Measurements from ENCODE around the gene SLC35D2. TPM values are rescaled to one million over a fixed set of nuclear protein-coding genes. Genes with fewer than 3 reads are reported as not detected.

SLC35D2 gene
- total and polyA plus RNA-seq, 12 donors, result 10.8 to 20.8 (median 13.2) TPM

DNA sequence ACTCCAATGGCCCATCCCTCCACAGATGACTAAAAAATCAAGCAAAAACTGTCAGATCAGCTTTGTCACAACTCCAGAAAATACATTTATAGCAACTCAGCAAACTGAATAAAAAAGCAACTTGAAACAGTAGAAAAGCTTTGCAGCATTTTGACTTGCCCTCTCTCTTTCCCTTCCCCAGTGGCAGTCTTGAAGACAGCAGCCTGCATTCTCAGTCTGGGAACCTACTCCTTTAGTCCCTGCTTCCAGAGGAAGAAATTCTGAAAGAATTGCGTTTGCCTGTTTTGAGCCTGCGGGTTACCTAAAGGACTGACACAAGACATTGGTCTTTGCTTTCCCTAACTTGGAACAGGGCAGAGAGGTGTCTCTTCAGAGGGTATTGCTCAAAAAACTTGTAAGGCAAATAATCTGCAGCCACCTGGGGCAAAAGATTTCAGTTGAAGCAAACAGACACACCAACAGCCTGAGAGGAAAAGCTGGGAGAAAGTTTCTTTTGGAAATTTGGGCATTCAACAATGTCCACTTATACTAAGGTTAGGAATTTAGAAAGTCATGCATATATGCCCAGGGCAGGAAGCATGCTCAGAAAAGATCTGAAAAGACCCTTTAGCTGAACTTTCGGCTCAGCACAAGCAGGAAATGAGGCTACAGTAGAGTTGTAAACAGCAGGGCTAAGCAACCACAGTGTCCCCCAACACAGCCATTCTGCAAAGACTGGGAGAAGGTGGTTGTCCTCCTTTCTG is 15.2 kb upstream of the SLC35D2 start:
- intact Hi-C loops (cut with DNase I), result no loop called here
- no peak for ATAC-seq
- H3K27ac ChIP-seq, result peak overlapping the region in 1 of 10 donors; percentile 51

DNA sequence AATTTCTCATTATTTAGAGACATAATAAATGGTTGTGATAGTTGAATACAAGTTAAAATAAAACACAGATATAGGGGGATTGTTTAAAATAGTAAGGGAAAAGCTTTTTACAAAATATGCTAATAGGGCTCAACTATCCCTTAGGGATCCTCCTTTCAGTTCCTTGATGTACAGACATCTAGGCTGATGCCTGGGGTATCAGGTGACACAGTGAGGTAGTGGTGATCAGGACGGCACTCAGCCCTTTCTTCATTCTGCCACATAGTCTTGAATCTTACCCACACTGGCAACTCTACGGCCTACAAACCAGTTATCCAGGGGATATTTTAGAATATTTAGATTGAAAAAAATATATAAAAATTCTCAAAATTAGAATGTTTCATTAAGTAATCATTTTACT is 12.5 kb upstream of the SLC35D2 start:
- WGBS, 2 donors, result 95 to 100% methylated on average over 2 of the region's 2 CpGs
- Histone ChIP-seq H3K27ac (no peak overlapping the region), H3K4me1 (peaks cover 0 to 14% (median 0%) of the 10 kb centered on the region in 9 donors), H3K9me3 (peaks cover 0 to 10% (median 0%) of the 10 kb centered on the region in 11 donors), H3K27me3 (no peaks in the 10 kb centered on the region), H3K4me3 (no peak overlapping the region), H3K36me3 (peaks cover 0 to 21% (median 0%) of the 10 kb centered on the region in 9 donors)
- TF ChIP-seq, protein P1, sequence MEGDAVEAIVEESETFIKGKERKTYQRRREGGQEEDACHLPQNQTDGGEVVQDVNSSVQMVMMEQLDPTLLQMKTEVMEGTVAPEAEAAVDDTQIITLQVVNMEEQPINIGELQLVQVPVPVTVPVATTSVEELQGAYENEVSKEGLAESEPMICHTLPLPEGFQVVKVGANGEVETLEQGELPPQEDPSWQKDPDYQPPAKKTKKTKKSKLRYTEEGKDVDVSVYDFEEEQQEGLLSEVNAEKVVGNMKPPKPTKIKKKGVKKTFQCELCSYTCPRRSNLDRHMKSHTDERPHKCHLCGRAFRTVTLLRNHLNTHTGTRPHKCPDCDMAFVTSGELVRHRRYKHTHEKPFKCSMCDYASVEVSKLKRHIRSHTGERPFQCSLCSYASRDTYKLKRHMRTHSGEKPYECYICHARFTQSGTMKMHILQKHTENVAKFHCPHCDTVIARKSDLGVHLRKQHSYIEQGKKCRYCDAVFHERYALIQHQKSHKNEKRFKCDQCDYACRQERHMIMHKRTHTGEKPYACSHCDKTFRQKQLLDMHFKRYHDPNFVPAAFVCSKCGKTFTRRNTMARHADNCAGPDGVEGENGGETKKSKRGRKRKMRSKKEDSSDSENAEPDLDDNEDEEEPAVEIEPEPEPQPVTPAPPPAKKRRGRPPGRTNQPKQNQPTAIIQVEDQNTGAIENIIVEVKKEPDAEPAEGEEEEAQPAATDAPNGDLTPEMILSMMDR (IDR thresholded peaks at IDR 0.05), result no peak
- no peak for DNase-seq
- intact Hi-C loops (cut with DNase I), result no loop called here
- ATAC-seq, result no peak

More for the DNA sequence above, 15.2 kb upstream of the SLC35D2 start:
- no peaks in the 10 kb centered on the region for H3K27me3 ChIP-seq
- H3K9me3 ChIP-seq, result peaks cover 0 to 11% (median 0%) of the 10 kb centered on the region in 11 donors
- no peaks in the 10 kb centered on the region for H3K36me3 ChIP-seq
- no peak for DNase-seq
- peaks cover 0 to 8% (median 0%) of the 10 kb centered on the region in 9 donors for H3K4me1 ChIP-seq
- no peak overlapping the region for H3K4me3 ChIP-seq
- TF ChIP-seq, protein P1 (IDR thresholded peaks at IDR 0.05), result no peak
- 66 to 70% methylated on average over 3 of the region's 3 CpGs for WGBS, 2 donors

DNA sequence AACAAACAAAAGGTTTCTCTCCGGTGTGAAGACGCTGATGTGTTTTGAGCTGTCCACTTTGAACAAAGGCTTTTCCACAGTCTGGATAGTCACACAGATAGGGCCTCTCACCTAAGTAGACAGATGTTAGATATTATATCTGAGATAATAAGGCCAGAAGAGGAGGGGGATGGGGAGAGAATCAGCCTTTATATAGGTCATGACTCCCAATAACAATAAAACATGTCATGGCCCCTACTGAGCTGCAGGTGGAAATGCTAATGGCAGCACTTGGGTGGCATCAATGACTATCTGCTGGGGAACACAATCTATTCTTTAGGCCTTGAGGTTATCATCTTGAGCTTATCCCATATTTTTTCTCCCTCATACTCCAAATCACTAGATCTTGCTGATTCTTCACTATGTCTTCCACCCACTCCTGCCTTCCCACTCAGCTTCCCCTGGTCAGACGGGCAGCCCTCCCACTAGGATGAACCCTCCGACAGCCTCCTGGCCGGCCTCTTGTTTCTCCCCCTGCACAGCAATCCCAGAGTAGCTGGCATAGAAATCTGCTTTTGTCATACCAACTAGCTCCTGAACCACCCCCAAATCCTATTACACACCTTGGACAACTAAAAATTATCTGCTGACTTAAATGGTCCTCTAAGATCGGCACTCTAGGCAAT is 11.5 kb upstream of the SLC35D2 start:
- TF ChIP-seq, protein P1 (IDR thresholded peaks at IDR 0.05), result no peak
- 96 to 97% methylated on average over 6 of the region's 6 CpGs for WGBS, 2 donors
- Histone ChIP-seq H3K4me3 (no peak overlapping the region), H3K9me3 (peaks cover 0 to under 1% (median 0%) of the 10 kb centered on the region in 11 donors), H3K4me1 (peaks cover 0 to 15% (median 0%) of the 10 kb centered on the region in 9 donors), H3K27me3 (no peaks in the 10 kb centered on the region), H3K36me3 (peaks cover 0 to 22% (median 0%) of the 10 kb centered on the region in 9 donors), H3K27ac (no peak overlapping the region)
- DNase-seq, result no peak
- intact Hi-C loops (cut with DNase I), result no loop called here
- ATAC-seq, result no peak

DNA sequence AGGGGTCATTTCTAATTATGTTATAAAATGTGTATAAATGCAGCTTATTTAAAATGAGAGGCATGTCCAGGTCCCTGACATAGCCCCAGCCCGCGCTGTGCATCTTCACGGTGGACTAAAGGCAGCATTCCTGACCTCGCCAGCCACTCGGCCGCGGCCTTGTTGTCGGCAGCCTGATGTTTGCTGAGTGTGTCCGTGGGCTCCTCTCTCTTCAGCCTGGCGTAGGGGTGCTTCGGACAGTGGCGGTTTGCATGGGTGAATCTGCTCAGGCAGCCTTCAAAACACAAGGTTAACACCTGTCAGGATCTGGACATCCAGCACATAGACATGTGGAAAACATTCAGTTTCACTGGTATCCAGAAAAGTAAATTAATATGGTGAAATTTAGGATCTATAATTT is 8.8 kb upstream of the SLC35D2 start:
- intact Hi-C loops (cut with DNase I), result no loop called here
- Histone ChIP-seq H3K27me3 (no peaks in the 10 kb centered on the region), H3K4me1 (peaks cover 0 to 8% (median 2%) of the 10 kb centered on the region in 9 donors), H3K9me3 (no peaks in the 10 kb centered on the region), H3K4me3 (no peak overlapping the region), H3K36me3 (peaks cover 0 to 32% (median 0%) of the 10 kb centered on the region in 9 donors), H3K27ac (no peak overlapping the region)
- WGBS, 2 donors, result 97% methylated on average over 12 of the region's 12 CpGs
- DNase-seq (no peak), ATAC-seq (no peak)
- TF ChIP-seq, protein P1 (IDR thresholded peaks at IDR 0.05), result no peak
